Subcutaneous abdominal adipose tissue (tissue), 5 donors: ENCODE results near the gene FEM1A.
"Not testable (repeated sequence)": the region's sequence is repeated elsewhere in the genome, so short reads cannot be mapped to it uniquely, and the experiment has no call there.

Experiments used
- H3K27ac ChIP-seq: one replicate; pipeline ENCODE4 v1.7.0; 2013; ENCODE audit warnings: low read depth, mild to moderate bottlenecking, inconsistent platforms, low read length, moderate library complexity
- H3K27me3 ChIP-seq, 5 donors: one replicate each; pipeline ENCODE4 v1.7.0; 2013; ENCODE audit warnings: low read length in 5 of 5, inconsistent platforms in 1 of 5; ENCODE audit not compliant: control insufficient read depth in 5 of 5, insufficient read depth in 4 of 5
- H3K36me3 ChIP-seq, 5 donors: one replicate each; pipeline ENCODE4 v1.7.0; 2013; ENCODE audit warnings: low read length in 5 of 5; ENCODE audit not compliant: control insufficient read depth in 5 of 5, insufficient read depth in 5 of 5
- H3K4me1 ChIP-seq, 5 donors: one replicate each; pipeline ENCODE4 v1.7.0; 2013; ENCODE audit warnings: low read length in 5 of 5, mild to moderate bottlenecking in 3 of 5, moderate library complexity in 1 of 5; ENCODE audit not compliant: control insufficient read depth in 5 of 5, insufficient read depth in 5 of 5
- H3K4me3 ChIP-seq, 5 donors: one replicate each; pipeline ENCODE4 v1.7.0; 2013; ENCODE audit warnings: low read length in 5 of 5, low read depth in 1 of 5
- H3K9ac ChIP-seq, 5 donors: one replicate each; pipeline ENCODE4 v1.7.0; 2013; ENCODE audit warnings: low read length in 5 of 5, mild to moderate bottlenecking in 4 of 5, moderate library complexity in 3 of 5
- H3K9me3 ChIP-seq, 5 donors: one replicate each; pipeline ENCODE4 v1.7.0; 2013; ENCODE audit warnings: low read length in 5 of 5; ENCODE audit not compliant: control insufficient read depth in 5 of 5
- donor health status: healthy.
- donor health status: healthy.
- donor health status: healthy.
- donor health status: healthy.
- donor health status: healthy.

Gene FEM1A

DNA sequence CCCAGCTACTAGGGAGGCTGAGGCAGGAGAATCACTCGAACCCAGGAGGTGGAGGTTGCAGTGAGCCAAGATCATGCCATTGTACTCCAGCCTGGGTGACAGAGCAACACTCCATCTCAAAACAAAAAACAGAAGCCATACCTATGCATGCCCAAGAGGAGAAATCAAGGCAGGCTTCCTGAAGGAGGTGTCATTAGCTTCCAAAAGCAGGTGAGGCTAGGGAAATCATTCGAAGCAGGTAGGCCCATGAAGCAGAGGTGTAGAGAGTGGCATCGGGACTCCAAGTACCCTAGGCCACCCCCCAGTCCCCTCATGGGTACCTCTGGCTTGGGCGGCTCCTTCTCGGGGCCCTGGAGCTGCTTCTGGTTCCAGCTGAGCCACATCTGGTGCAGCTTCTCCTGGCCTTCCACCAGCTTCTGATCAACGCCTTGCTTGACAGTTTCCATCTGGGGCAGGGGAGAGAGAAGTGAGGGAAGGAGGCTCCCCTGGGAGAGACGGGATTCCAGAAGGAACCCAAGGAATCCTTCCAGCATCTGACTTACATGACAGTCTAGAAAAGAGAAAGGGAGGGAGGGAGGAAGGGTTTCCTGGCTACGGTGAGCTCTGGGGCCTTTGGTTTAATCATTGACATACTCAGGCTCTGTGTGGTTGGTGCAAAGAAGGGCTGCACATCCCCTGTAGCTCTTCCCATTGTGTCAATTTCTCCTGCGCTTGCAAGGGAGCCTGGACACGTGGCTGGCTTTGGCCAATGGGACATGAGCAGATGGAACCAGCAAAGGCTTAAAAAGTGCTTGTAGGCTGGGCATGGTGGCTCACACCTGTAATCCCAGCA is 53.0 kb downstream of the FEM1A start:
- Histone ChIP-seq H3K36me3 (peaks cover 0 to 63% (median 32%) of the 10 kb centered on the region in 5 donors), H3K27me3 (no peaks in the 10 kb centered on the region), H3K27ac (no peak overlapping the region), H3K4me3 (no peak overlapping the region), H3K9ac (no peak overlapping the region), H3K9me3 (no peaks in the 10 kb centered on the region), H3K4me1 (peaks cover 0 to 9% (median 8%) of the 10 kb centered on the region in 5 donors)

DNA sequence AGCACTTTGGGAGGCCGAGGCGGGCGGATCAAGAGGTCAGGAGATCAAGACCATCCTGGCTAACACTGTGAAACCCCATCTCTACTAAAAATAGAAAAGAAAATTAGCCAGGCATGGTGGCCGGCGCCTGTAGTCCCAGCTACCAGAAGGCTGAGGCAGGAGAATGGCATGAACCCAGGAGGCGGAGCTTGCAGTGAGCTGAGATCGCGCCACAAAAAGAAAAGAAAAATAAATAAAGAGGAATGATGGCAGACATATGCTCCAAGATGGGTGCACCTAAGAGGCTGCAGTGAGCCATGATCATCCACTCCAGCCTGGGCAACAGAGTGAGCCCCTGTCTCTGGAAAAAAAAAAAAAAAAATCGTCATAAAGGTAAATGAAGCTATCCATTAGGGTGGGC is 54.4 kb downstream of the FEM1A start:
- H3K9ac ChIP-seq, H3K4me1 ChIP-seq, H3K27ac ChIP-seq, H3K9me3 ChIP-seq, H3K27me3 ChIP-seq, H3K4me3 ChIP-seq: not testable (repeated sequence)
- H3K36me3 ChIP-seq: peaks cover 0 to 62% (median 33%) of the 10 kb centered on the region in 5 donors

DNA sequence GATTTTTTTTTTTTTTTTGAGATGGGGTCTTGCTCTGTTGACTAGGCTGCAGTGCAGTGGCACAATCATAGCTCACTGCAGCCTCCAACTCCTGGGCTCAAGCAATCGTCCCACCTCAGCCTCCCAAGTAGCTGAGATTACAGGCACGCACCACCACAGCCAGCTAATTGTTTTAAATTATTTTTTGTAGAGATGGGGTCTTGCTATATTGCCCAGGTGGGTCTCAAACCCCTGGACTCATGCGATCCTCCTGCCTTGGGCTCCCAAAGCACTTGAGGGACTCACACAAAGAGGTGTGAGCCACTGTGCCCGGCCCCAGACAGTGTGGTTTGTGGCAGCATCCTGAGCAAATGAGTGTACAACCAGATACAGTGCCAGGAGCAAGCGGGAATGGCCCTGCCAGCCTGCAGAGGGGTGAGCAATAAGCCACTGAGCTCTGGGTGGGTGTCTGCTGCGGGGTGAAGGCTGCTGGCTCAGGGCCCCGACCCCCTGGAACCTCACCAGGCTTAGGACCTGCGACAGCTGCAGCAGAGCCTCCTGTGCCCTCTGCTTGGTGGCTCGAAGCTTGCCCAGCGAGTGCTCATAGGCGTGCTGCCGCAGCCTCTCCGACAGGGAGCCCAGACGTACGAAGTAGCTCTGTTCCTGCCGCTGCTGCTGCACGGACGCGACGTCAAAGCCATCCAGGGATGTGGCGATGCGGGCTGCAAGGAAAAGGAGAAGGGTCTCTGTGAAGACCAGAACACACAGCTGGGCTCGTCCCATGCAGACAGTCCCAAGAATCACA is 55.8 kb downstream of the FEM1A start:
- Histone ChIP-seq H3K27me3 (no peaks in the 10 kb centered on the region), H3K4me1 (peaks cover 0 to 9% (median 7%) of the 10 kb centered on the region in 5 donors), H3K9ac (no peak overlapping the region), H3K27ac (no peak overlapping the region), H3K36me3 (peaks cover 0 to 66% (median 39%) of the 10 kb centered on the region in 5 donors), H3K4me3 (no peak overlapping the region), H3K9me3 (no peaks in the 10 kb centered on the region)

DNA sequence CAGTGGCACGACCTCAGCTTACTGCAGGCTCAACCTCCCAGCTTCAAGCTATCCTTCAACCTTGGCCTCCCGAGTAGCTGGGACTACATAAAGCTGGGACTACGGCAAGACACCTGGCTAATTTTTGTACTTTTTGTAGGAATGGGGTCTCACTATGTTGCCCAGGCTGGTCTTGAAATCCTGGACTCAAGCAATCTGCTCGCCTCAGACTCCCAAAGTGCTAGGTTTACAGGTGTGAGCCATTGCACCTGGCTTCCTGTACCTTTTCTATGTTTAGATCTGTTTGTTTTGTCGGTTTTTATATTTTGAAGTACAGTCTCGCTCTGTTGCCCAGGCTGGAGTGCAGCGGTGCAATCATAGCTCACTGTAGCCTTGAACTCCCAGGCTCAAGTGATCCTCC is 57.5 kb downstream of the FEM1A start:
- H3K36me3 ChIP-seq: peaks cover 0 to 57% (median 30%) of the 10 kb centered on the region in 5 donors

More for the DNA sequence above, 57.5 kb downstream of the FEM1A start:
- H3K27ac ChIP-seq: no peak overlapping the region
- no peaks in the 10 kb centered on the region for H3K9me3 ChIP-seq
- H3K9ac ChIP-seq: no peak overlapping the region
- H3K4me1 ChIP-seq: peaks cover 0 to 9% (median 7%) of the 10 kb centered on the region in 5 donors
- no peaks in the 10 kb centered on the region for H3K27me3 ChIP-seq
- H3K4me3 ChIP-seq: no peak overlapping the region
